K562 (cell line): ENCODE data around the gene MBL2. TPM values are rescaled to one million over a fixed set of nuclear protein-coding genes. Genes with fewer than 3 reads are reported as not detected.

ENCODE experiments used
- ATAC-seq: fragments of 200-7000 bp; cut with Tn5 transposase; 3 replicates; pipeline ENCODE4 v1.9.1; 2020; ENCODE audit warnings: moderate library complexity
- BruUV-seq: library from RNA; stranded (reverse); fragments of 400-500 nt; replicated peaks from 2 replicates; lab custom pipeline; 2021; lab: Mats Ljungman, UMichigan
- CTCF ChIA-PET: fragments of 300-600 bp; formaldehyde crosslinking; extraction: SDS; loops from one replicate; lab custom pipeline; 2021; ENCODE audit warnings: low intra/inter-chr PET ratio; lab: Yijun Ruan, JAX
- POLR2A ChIA-PET: fragments of 300-600, 350-650 bp; sonication (Branson Sonifier 250); formaldehyde crosslinking; extraction: SDS; loops from one replicate; lab custom pipeline; 2021; ENCODE audit warnings: antibody characterized with exemption, inconsistent platforms; lab: Yijun Ruan, JAX
- DNase-seq, 4 experiments: peaks; one replicate each; pipeline versions ENCODE4 v3.0.0 to v3.0.0-alpha.2; 2011 to 2018; ENCODE audit warnings: low spot score in 3 of 4, mixed read lengths in 3 of 4; ENCODE audit errors: extremely low read depth in 1 of 4
- FAIRE-seq: peaks from 2 replicates; lab custom pipeline; 2011; peaks lifted over from hg19 to GRCh38; lab: Jason Lieb, UNC
- H2AFZ ChIP-seq: 2 replicates; pipeline ENCODE4 v1.6.0; 2011; ENCODE audit warnings: low read depth, low read length, control low read depth, inconsistent platforms
- H3K27ac ChIP-seq: fragments of 200-600 bp; 3 replicates; pipeline ENCODE4 v1.8.0; 2011; ENCODE audit warnings: low read depth, mild to moderate bottlenecking, control low read depth, inconsistent platforms, low read length, moderate library complexity, mixed read lengths; ENCODE audit errors: extremely low read depth
- H3K27me3 ChIP-seq, 2 experiments: fragments of 300-600 bp in 1 of 2; 2 replicates in 1 of 2; 3 replicates in 1 of 2; pipeline versions ENCODE4 v1.6.0 to v1.8.0; 2011; ENCODE audit warnings: inconsistent platforms in 2 of 2, low read length in 2 of 2, mild to moderate bottlenecking in 1 of 2, mixed read lengths in 1 of 2, moderate library complexity in 1 of 2; ENCODE audit not compliant: control insufficient read depth in 2 of 2, insufficient read depth in 2 of 2
- H3K36me3 ChIP-seq: fragments of 300-600 bp; 3 replicates; pipeline ENCODE4 v1.8.0; 2011; ENCODE audit warnings: mild to moderate bottlenecking, low read length, inconsistent platforms; ENCODE audit not compliant: control insufficient read depth, insufficient read depth
- H3K4me1 ChIP-seq, 2 experiments: fragments of 200-600 bp in 1 of 2; replicated peaks in 1 of 2; 2 replicates in 1 of 2; 3 replicates in 1 of 2; pipeline versions ENCODE4 v1.5.1 to v1.8.0; 2011; ENCODE audit warnings: inconsistent platforms in 2 of 2, low read length in 2 of 2, mild to moderate bottlenecking in 1 of 2, mixed read lengths in 1 of 2, moderate library complexity in 1 of 2; ENCODE audit not compliant: control insufficient read depth in 2 of 2, insufficient read depth in 2 of 2
- H3K4me2 ChIP-seq: 2 replicates; pipeline ENCODE4 v1.6.1; 2011; ENCODE audit warnings: low read length, control low read depth, inconsistent platforms, mixed read lengths; ENCODE audit not compliant: insufficient read depth
- H3K4me3 ChIP-seq: fragments of 200-600 bp; sonication (generic), shearing (Covaris generic); 2 replicates; pipeline ENCODE4 v1.5.1; 2016; ENCODE audit warnings: control low read depth, inconsistent platforms
- H3K79me2 ChIP-seq: fragments of 200-600 bp; 3 replicates; pipeline ENCODE4 v1.8.0; 2011; ENCODE audit warnings: low read length, inconsistent platforms; ENCODE audit not compliant: control insufficient read depth, insufficient read depth
- H3K9ac ChIP-seq, 2 experiments: 2 replicates each; pipeline versions ENCODE4 v1.6.0 to v1.6.1; 2011; ENCODE audit warnings: low read depth in 2 of 2, low read length in 2 of 2, control low read depth in 1 of 2, inconsistent platforms in 1 of 2, mild to moderate bottlenecking in 1 of 2, mixed read lengths in 1 of 2; ENCODE audit not compliant: insufficient read depth in 1 of 2
- H3K9me1 ChIP-seq: one replicate; pipeline ENCODE4 v1.6.0; 2011; ENCODE audit warnings: inconsistent platforms, mild to moderate bottlenecking, low read length, moderate library complexity; ENCODE audit not compliant: control insufficient read depth, insufficient read depth
- H3K9me3 ChIP-seq: replicated peaks from 2 replicates; pipeline ENCODE4 v1.5.1; 2011; ENCODE audit warnings: low read depth, low read length, inconsistent platforms; ENCODE audit not compliant: control insufficient read depth, insufficient read depth
- H4K20me1 ChIP-seq: replicated peaks from 2 replicates; pipeline ENCODE4 v1.6.1; 2011; ENCODE audit warnings: low read length, inconsistent platforms, mixed read lengths; ENCODE audit not compliant: control insufficient read depth, insufficient read depth
- HDAC3 ChIP-seq: fragments of 450-650 bp; IDR thresholded peaks from 2 replicates; pipeline ENCODE4 v1.6.1; 2018; ENCODE audit warnings: borderline replicate concordance, mild to moderate bottlenecking, moderate library complexity; ENCODE audit not compliant: partially characterized antibody
- WGBS: fragments of 100-300 bp; shearing (Covaris generic); methylation state at CpG from one replicate; pipeline ENCODE4 v1.1.6; 2016; ENCODE audit warnings: low coverage, mixed read lengths; ENCODE audit not compliant: insufficient coverage; ENCODE audit errors: missing lambda C conversion rate; 5-methylcytosine and 5-hydroxymethylcytosine counted together
- in situ Hi-C: fragments of 300-500 bp; cut with MboI; formaldehyde crosslinking; loops from 4 replicates; pipeline ENCODE4 v1.15.0; 2018; ENCODE audit warnings: inconsistent platforms, mixed read lengths
- intact Hi-C: fragments of 100-400 bp; cut with micrococcal nuclease; formaldehyde crosslinking; loops from 2 replicates; pipeline ENCODE4 v1.14.2; 2022
- polyA plus RNA-seq, 8 experiments: library from polyadenylated mRNA; depleted of rRNA in 4 of 8; stranded (reverse) in 5 of 8; unstranded in 3 of 8; fragments of >200 nt; fragmentation: Nextera tagmentation in 2 of 8; fragmentation: Illumina TruSeq in 1 of 8; extraction: Ambion mirVana in 2 of 8; extraction: Trizol in 1 of 8; gene quantifications; 2 replicates each; pipeline versions ENCODE4 v1.2.1 to v1.2.3, GENCODE V29; 2011 to 2014; ENCODE audit warnings: inconsistent platforms in 1 of 8, missing spikeins in 1 of 8
- total RNA-seq, 7 experiments: library from RNA; depleted of rRNA in 6 of 7; stranded (reverse); fragments of >200 nt in 6 of 7; fragmentation: Illumina TruSeq in 2 of 7; extraction: Trizol in 2 of 7; gene quantifications; 2 replicates each; pipeline versions ENCODE4 v1.2.1 to v1.2.3, GENCODE V29; 2011 to 2021; ENCODE audit warnings: low replicate concordance in 1 of 7
- TF ChIP-seq, protein P1 (sequence below): fragments of 150-350 bp; IDR thresholded peaks from 2 replicates; pipeline ENCODE4 v1.6.1; 2014; ENCODE audit warnings: low read depth, mild to moderate bottlenecking, low read length, borderline replicate concordance
- TF ChIP-seq, protein P2 (sequence below): fragments of 450-650 bp; IDR thresholded peaks from 2 replicates; pipeline ENCODE4 v1.6.1; 2017; ENCODE audit warnings: mild to moderate bottlenecking, moderate library complexity

MBL2 gene
- total and polyA plus RNA-seq, 9 of the 15 experiments (the other 6 are each of a cell fraction or from before 2014, with no cell fraction given), result not detected

DNA sequence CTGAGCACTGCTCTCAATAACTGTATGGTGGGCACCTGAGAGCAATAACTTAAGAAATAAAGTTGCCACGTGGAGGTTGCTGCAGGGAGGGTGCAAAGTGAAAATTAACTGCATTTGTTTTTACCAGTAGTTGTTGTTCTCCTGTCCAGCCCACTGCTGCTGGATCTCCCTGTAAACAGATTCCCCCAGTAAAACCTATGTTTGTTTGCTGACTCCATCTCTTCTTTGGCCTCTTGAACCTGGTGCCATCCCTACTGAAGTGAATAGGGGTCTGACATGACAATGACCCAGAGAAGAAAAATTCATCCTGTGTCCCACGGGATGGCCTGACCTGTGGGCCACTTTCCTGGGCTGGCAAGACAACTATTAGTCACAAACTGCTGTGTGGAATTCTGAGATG is 1.7 kb downstream of the MBL2 start:
- DNase-seq (no peak), FAIRE-seq (no peak), ATAC-seq (no peak)
- Histone ChIP-seq H3K4me3 (no peak overlapping the region), H3K27me3 (no peaks in the 10 kb centered on the region), H3K79me2 (no peaks in the 10 kb centered on the region), H2AFZ (no peak overlapping the region), H3K9me1 (no peaks in the 10 kb centered on the region), H3K36me3 (no peaks in the 10 kb centered on the region), H3K9ac (no peak overlapping the region), H3K9me3 (no peaks in the 10 kb centered on the region), H4K20me1 (no peaks in the 10 kb centered on the region), H3K4me1 (no peaks in the 10 kb centered on the region), H3K4me2 (no peak overlapping the region), H3K27ac (no peak overlapping the region)
- intact Hi-C loops, result no loop called here
- BruUV-seq, result no TSS peak
- WGBS, result 3% methylated on average over 2 of the region's 2 CpGs
- in situ Hi-C loops, result no loop called here
- ChIA-PET CTCF (no interaction called here), POLR2A (no interaction called here)
- TF ChIP-seq HDAC3, result no peak
- TF ChIP-seq, protein P1, sequence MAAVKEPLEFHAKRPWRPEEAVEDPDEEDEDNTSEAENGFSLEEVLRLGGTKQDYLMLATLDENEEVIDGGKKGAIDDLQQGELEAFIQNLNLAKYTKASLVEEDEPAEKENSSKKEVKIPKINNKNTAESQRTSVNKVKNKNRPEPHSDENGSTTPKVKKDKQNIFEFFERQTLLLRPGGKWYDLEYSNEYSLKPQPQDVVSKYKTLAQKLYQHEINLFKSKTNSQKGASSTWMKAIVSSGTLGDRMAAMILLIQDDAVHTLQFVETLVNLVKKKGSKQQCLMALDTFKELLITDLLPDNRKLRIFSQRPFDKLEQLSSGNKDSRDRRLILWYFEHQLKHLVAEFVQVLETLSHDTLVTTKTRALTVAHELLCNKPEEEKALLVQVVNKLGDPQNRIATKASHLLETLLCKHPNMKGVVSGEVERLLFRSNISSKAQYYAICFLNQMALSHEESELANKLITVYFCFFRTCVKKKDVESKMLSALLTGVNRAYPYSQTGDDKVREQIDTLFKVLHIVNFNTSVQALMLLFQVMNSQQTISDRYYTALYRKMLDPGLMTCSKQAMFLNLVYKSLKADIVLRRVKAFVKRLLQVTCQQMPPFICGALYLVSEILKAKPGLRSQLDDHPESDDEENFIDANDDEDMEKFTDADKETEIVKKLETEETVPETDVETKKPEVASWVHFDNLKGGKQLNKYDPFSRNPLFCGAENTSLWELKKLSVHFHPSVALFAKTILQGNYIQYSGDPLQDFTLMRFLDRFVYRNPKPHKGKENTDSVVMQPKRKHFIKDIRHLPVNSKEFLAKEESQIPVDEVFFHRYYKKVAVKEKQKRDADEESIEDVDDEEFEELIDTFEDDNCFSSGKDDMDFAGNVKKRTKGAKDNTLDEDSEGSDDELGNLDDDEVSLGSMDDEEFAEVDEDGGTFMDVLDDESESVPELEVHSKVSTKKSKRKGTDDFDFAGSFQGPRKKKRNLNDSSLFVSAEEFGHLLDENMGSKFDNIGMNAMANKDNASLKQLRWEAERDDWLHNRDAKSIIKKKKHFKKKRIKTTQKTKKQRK, result no peak
- TF ChIP-seq, protein P2, sequence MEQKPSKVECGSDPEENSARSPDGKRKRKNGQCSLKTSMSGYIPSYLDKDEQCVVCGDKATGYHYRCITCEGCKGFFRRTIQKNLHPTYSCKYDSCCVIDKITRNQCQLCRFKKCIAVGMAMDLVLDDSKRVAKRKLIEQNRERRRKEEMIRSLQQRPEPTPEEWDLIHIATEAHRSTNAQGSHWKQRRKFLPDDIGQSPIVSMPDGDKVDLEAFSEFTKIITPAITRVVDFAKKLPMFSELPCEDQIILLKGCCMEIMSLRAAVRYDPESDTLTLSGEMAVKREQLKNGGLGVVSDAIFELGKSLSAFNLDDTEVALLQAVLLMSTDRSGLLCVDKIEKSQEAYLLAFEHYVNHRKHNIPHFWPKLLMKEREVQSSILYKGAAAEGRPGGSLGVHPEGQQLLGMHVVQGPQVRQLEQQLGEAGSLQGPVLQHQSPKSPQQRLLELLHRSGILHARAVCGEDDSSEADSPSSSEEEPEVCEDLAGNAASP, result no peak
